Adipocyte (in vitro differentiated cells): Measurements from ENCODE around the gene MAPT.
"Not testable (repeated sequence)": the region's sequence is repeated elsewhere in the genome, so short reads cannot be mapped to it uniquely, and the experiment has no call there.

Source experiments
- DNase-seq: peaks from one replicate; pipeline ENCODE4 v3.0.0-alpha.2; 2015; ENCODE audit warnings: low read depth
- H3K27me3 ChIP-seq: replicated peaks from 2 replicates; pipeline ENCODE4 v1.7.0; 2013; ENCODE audit warnings: mild to moderate bottlenecking, low read length, moderate library complexity; ENCODE audit not compliant: control insufficient read depth, insufficient read depth
- H3K36me3 ChIP-seq: 2 replicates; pipeline ENCODE4 v1.7.0; 2013; ENCODE audit warnings: low read length, mild to moderate bottlenecking, moderate library complexity; ENCODE audit not compliant: control insufficient read depth, insufficient read depth, severe bottlenecking
- H3K4me1 ChIP-seq: 2 replicates; pipeline ENCODE4 v1.7.0; 2013; ENCODE audit warnings: mild to moderate bottlenecking, low read length, moderate library complexity; ENCODE audit not compliant: control insufficient read depth, insufficient read depth
- H3K4me3 ChIP-seq: 2 replicates; pipeline ENCODE4 v1.7.0; 2013; ENCODE audit warnings: mild to moderate bottlenecking, low read length, moderate library complexity
- H3K9ac ChIP-seq: 2 replicates; pipeline ENCODE4 v1.7.0; 2013; ENCODE audit warnings: mild to moderate bottlenecking, low read length, moderate library complexity
- H3K9me3 ChIP-seq: 2 replicates; pipeline ENCODE4 v1.7.0; 2013; ENCODE audit warnings: mild to moderate bottlenecking, low read length, moderate library complexity; ENCODE audit not compliant: control insufficient read depth

The MAPT gene

GRCh38 chr17:46003907-46004748 lies 109.8 kb downstream of the MAPT start:
- peak; percentile 81 for DNase-seq
- H3K27me3 ChIP-seq: no peaks in the 10 kb centered on the region
- H3K4me3 ChIP-seq: no peak overlapping the region
- no peaks in the 10 kb centered on the region for H3K36me3 ChIP-seq
- H3K4me1 ChIP-seq: peaks cover 21% of the 10 kb centered on the region
- no peaks in the 10 kb centered on the region for H3K9me3 ChIP-seq
- H3K9ac ChIP-seq: no peak overlapping the region

GRCh38 chr17:46006082-46006481 lies 111.7 kb downstream of the MAPT start:
- H3K9ac ChIP-seq: not testable (repeated sequence)

GRCh38 chr17:46007461-46007965 lies 113.2 kb downstream of the MAPT start:
- peaks cover 17% of the 10 kb centered on the region for H3K4me1 ChIP-seq
- no peak for DNase-seq
- H3K27me3 ChIP-seq: no peaks in the 10 kb centered on the region
- no peak overlapping the region for H3K9ac ChIP-seq
- H3K36me3 ChIP-seq: no peaks in the 10 kb centered on the region
- H3K4me3 ChIP-seq: no peak overlapping the region
- no peaks in the 10 kb centered on the region for H3K9me3 ChIP-seq

More at GRCh38 chr17:46006082-46006481, 111.7 kb downstream of the MAPT start:
- DNase-seq, H3K36me3 ChIP-seq, H3K4me3 ChIP-seq, H3K27me3 ChIP-seq, H3K9me3 ChIP-seq: not testable (repeated sequence)
- peaks cover 17% of the 10 kb centered on the region for H3K4me1 ChIP-seq

DNA sequence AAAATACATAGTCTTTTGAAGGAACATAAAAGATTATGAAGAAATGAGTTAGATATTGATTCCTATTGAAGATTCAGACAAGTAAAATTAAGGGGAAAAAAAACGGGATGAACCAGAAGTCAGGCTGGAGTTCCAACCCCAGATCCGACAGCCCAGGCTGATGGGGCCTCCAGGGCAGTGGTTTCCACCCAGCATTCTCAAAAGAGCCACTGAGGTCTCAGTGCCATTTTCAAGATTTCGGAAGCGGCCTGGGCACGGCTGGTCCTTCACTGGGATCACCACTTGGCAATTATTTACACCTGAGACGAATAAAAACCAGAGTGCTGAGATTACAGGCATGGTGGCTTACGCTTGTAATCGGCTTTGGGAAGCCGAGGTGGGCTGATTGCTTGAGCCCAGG lies 114.2 kb downstream of the MAPT start:
- Histone ChIP-seq H3K4me1 (peaks cover 18% of the 10 kb centered on the region), H3K4me3 (no peak overlapping the region), H3K36me3 (no peaks in the 10 kb centered on the region), H3K9ac (no peak overlapping the region), H3K27me3 (no peaks in the 10 kb centered on the region), H3K9me3 (no peaks in the 10 kb centered on the region)
- DNase-seq: no peak

DNA sequence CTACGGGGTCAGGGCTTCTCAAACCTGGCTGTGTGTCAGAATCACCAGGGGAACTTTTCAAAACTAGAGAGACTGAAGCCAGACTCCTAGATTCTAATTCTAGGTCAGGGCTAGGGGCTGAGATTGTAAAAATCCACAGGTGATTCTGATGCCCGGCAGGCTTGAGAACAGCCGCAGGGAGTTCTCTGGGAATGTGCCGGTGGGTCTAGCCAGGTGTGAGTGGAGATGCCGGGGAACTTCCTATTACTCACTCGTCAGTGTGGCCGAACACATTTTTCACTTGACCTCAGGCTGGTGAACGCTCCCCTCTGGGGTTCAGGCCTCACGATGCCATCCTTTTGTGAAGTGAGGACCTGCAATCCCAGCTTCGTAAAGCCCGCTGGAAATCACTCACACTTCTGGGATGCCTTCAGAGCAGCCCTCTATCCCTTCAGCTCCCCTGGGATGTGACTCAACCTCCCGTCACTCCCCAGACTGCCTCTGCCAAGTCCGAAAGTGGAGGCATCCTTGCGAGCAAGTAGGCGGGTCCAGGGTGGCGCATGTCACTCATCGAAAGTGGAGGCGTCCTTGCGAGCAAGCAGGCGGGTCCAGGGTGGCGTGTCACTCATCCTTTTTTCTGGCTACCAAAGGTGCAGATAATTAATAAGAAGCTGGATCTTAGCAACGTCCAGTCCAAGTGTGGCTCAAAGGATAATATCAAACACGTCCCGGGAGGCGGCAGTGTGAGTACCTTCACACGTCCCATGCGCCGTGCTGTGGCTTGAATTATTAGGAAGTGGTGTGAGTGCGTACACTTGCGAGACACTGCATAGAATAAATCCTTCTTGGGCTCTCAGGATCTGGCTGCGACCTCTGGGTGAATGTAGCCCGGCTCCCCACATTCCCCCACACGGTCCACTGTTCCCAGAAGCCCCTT lies 115.6 kb downstream of the MAPT start:
- H3K27me3 ChIP-seq: no peaks in the 10 kb centered on the region
- no peaks in the 10 kb centered on the region for H3K36me3 ChIP-seq
- H3K4me3 ChIP-seq: no peak overlapping the region
- no peak for DNase-seq
- no peaks in the 10 kb centered on the region for H3K9me3 ChIP-seq
- H3K9ac ChIP-seq: no peak overlapping the region
- H3K4me1 ChIP-seq: peaks cover 17% of the 10 kb centered on the region

DNA sequence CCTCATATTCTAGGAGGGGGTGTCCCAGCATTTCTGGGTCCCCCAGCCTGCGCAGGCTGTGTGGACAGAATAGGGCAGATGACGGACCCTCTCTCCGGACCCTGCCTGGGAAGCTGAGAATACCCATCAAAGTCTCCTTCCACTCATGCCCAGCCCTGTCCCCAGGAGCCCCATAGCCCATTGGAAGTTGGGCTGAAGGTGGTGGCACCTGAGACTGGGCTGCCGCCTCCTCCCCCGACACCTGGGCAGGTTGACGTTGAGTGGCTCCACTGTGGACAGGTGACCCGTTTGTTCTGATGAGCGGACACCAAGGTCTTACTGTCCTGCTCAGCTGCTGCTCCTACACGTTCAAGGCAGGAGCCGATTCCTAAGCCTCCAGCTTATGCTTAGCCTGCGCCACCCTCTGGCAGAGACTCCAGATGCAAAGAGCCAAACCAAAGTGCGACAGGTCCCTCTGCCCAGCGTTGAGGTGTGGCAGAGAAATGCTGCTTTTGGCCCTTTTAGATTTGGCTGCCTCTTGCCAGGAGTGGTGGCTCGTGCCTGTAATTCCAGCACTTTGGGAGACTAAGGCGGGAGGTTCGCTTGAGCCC lies 116.3 kb downstream of the MAPT start:
- H3K4me1 ChIP-seq: peaks cover 17% of the 10 kb centered on the region
- H3K9ac ChIP-seq: no peak overlapping the region
- no peaks in the 10 kb centered on the region for H3K36me3 ChIP-seq
- H3K4me3 ChIP-seq: no peak overlapping the region
- DNase-seq: no peak
- no peaks in the 10 kb centered on the region for H3K27me3 ChIP-seq
- H3K9me3 ChIP-seq: no peaks in the 10 kb centered on the region

DNA sequence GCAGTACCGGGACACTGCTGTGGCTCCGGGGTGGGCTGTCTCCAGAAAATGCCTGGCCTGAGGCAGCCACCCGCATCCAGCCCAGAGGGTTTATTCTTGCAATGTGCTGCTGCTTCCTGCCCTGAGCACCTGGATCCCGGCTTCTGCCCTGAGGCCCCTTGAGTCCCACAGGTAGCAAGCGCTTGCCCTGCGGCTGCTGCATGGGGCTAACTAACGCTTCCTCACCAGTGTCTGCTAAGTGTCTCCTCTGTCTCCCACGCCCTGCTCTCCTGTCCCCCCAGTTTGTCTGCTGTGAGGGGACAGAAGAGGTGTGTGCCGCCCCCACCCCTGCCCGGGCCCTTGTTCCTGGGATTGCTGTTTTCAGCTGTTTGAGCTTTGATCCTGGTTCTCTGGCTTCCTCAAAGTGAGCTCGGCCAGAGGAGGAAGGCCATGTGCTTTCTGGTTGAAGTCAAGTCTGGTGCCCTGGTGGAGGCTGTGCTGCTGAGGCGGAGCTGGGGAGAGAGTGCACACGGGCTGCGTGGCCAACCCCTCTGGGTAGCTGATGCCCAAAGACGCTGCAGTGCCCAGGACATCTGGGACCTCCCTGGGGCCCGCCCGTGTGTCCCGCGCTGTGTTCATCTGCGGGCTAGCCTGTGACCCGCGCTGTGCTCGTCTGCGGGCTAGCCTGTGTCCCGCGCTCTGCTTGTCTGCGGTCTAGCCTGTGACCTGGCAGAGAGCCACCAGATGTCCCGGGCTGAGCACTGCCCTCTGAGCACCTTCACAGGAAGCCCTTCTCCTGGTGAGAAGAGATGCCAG lies 117.6 kb downstream of the MAPT start:
- Histone ChIP-seq H3K9ac (no peak overlapping the region), H3K9me3 (no peaks in the 10 kb centered on the region), H3K4me1 (peaks cover 17% of the 10 kb centered on the region), H3K27me3 (no peaks in the 10 kb centered on the region), H3K36me3 (no peaks in the 10 kb centered on the region), H3K4me3 (no peak overlapping the region)
- no peak for DNase-seq

DNA sequence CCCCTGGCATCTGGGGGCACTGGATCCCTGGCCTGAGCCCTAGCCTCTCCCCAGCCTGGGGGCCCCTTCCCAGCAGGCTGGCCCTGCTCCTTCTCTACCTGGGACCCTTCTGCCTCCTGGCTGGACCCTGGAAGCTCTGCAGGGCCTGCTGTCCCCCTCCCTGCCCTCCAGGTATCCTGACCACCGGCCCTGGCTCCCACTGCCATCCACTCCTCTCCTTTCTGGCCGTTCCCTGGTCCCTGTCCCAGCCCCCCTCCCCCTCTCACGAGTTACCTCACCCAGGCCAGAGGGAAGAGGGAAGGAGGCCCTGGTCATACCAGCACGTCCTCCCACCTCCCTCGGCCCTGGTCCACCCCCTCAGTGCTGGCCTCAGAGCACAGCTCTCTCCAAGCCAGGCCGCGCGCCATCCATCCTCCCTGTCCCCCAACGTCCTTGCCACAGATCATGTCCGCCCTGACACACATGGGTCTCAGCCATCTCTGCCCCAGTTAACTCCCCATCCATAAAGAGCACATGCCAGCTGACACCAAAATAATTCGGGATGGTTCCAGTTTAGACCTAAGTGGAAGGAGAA lies 118.2 kb downstream of the MAPT start:
- Histone ChIP-seq H3K9ac (no peak overlapping the region), H3K27me3 (no peaks in the 10 kb centered on the region), H3K4me1 (peaks cover 17% of the 10 kb centered on the region), H3K9me3 (no peaks in the 10 kb centered on the region), H3K36me3 (no peaks in the 10 kb centered on the region), H3K4me3 (no peak overlapping the region)
- DNase-seq: no peak

GRCh38 chr17:46013127-46013501 lies 118.8 kb downstream of the MAPT start:
- DNase-seq: no peak
- no peaks in the 10 kb centered on the region for H3K36me3 ChIP-seq
- no peak overlapping the region for H3K4me3 ChIP-seq
- no peaks in the 10 kb centered on the region for H3K9me3 ChIP-seq
- H3K27me3 ChIP-seq: no peaks in the 10 kb centered on the region
- H3K9ac ChIP-seq: no peak overlapping the region
- peaks cover 13% of the 10 kb centered on the region for H3K4me1 ChIP-seq

DNA sequence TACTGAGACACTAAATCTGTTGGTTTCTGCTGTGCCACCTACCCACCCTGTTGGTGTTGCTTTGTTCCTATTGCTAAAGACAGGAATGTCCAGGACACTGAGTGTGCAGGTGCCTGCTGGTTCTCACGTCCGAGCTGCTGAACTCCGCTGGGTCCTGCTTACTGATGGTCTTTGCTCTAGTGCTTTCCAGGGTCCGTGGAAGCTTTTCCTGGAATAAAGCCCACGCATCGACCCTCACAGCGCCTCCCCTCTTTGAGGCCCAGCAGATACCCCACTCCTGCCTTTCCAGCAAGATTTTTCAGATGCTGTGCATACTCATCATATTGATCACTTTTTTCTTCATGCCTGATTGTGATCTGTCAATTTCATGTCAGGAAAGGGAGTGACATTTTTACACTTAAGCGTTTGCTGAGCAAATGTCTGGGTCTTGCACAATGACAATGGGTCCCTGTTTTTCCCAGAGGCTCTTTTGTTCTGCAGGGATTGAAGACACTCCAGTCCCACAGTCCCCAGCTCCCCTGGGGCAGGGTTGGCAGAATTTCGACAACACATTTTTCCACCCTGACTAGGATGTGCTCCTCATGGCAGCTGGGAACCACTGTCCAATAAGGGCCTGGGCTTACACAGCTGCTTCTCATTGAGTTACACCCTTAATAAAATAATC lies 119.3 kb downstream of the MAPT start:
- Histone ChIP-seq H3K36me3 (no peaks in the 10 kb centered on the region), H3K27me3 (no peaks in the 10 kb centered on the region), H3K4me3 (no peak overlapping the region), H3K4me1 (peaks cover 11% of the 10 kb centered on the region), H3K9me3 (no peaks in the 10 kb centered on the region), H3K9ac (no peak overlapping the region)
- peak; percentile 78 for DNase-seq
